Tongue (tissue), 3 donors: Measurements from ENCODE around the gene PPP1R12B. TPM values are rescaled to one million over a fixed set of nuclear protein-coding genes. Genes with fewer than 3 reads are reported as not detected.
"Not testable (repeated sequence)": the region's sequence is repeated elsewhere in the genome, so short reads cannot be mapped to it uniquely, and the experiment has no call there.

ENCODE experiments used
- DNase-seq: peaks from one replicate; pipeline ENCODE4 v3.0.0-alpha.2; 2015
- small RNA-seq: library from RNA; depleted of rRNA; stranded (forward); fragments of <200 nt; gene quantifications from one replicate; pipeline ENCODE3, GENCODE V24; 2014; ENCODE audit warnings: low replicate concordance
- total RNA-seq: library from RNA; depleted of rRNA; stranded (reverse); fragments of >200 nt; gene quantifications from one replicate; pipeline ENCODE4 v1.2.3, GENCODE V29; 2014

PPP1R12B gene
- total RNA-seq, 1 donor from 2014 or later = 203 TPM

GRCh38 chr1:202632241-202632640 is 283.7 kb downstream of the PPP1R12B start:
- no peak for DNase-seq

- DNase-seq = not testable (repeated sequence)
Observed at GRCh38 chr1:202636171-202636570, 287.7 kb downstream of the PPP1R12B start.

GRCh38 chr1:202637321-202638018 is 289.0 kb downstream of the PPP1R12B start:
- DNase-seq = not testable (repeated sequence)

- peak; percentile 30 for DNase-seq
Observed at GRCh38 chr1:202638019-202638700, 289.7 kb downstream of the PPP1R12B start.

GRCh38 chr1:202638701-202639305 is 290.3 kb downstream of the PPP1R12B start:
- not testable (repeated sequence) for DNase-seq

GRCh38 chr1:202639500-202639899 is 291.0 kb downstream of the PPP1R12B start:
- DNase-seq = no peak

GRCh38 chr1:202642212-202642611 is 293.7 kb downstream of the PPP1R12B start:
- DNase-seq = no peak

Small RNAs within 50 kb of the gene (small RNA-seq; reads per million reads assigned to genes)
- gene AC099336.2 = not detected
- not detected for gene RF00156
- gene RNU6-89P = not detected

Other genes with a start within 250 kb of the PPP1R12B start
- gene GPR37L1, start 225.8 kb upstream of the PPP1R12B start, total RNA-seq = 0.41 TPM
- 29.8 TPM for gene ARL8A, start 204.0 kb upstream of the PPP1R12B start, total RNA-seq
- 1.5 TPM for gene PTPN7, start 188.1 kb upstream of the PPP1R12B start, total RNA-seq
- gene LGR6, start 154.9 kb upstream of the PPP1R12B start, total RNA-seq = 4.7 TPM
- 12.6 TPM for gene UBE2T, start 6.8 kb upstream of the PPP1R12B start, total RNA-seq